SIG-M5 treated with dmso at 0.1 percent for 504 hours (cell line): Measurements from ENCODE around the gene ENOX2.

Experiments
- DNase-seq: peaks from one replicate; lab custom pipeline; 2025; ENCODE audit not compliant: unreplicated experiment; lab: John Stamatoyannopoulos, UW

Gene ENOX2

DNA sequence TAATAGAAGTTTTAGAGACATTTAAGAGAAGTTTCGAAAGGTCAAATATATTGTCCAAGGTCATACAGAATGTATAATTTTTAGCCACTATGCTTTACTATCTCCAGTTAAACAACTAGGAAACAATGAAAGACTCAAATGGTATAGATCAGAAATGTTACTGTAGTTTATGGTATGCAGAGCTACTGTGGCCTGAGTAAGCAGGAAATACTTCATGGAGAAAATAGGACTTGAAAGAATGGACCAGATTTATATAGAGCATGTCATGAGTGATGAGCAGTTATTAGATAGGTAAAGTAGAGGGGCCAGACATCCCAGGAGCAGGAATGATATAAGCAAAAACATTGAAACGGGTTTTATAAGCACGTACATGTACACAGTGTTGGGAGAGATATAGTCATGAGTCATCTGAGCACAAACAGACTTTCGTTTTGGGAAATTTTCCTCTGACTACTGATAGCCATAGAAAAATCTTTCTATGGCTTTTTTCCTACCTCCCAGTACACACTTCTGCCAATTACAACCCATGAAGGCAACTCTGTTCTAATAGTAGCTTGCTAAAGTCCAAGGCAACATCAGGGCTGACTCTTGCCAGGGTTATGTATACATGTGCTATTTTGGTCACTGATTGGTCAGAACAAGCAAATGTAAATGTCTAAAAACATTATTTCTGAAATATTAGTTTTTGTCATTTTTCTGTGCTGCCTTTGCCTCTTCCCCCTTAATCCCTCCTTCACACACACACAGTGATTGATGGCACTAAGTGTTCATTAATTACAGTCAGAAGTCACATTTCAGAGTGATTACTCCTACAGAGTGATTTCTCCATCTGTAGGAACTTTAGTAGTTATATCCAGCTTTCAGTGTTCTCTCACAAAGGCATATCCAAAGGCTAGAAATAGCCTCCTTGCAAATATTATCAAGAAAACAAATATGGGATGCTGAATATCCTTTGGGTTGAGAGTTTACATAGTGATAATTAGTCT, 198.7 kb downstream of the ENOX2 start:
- no peak for DNase-seq

DNA sequence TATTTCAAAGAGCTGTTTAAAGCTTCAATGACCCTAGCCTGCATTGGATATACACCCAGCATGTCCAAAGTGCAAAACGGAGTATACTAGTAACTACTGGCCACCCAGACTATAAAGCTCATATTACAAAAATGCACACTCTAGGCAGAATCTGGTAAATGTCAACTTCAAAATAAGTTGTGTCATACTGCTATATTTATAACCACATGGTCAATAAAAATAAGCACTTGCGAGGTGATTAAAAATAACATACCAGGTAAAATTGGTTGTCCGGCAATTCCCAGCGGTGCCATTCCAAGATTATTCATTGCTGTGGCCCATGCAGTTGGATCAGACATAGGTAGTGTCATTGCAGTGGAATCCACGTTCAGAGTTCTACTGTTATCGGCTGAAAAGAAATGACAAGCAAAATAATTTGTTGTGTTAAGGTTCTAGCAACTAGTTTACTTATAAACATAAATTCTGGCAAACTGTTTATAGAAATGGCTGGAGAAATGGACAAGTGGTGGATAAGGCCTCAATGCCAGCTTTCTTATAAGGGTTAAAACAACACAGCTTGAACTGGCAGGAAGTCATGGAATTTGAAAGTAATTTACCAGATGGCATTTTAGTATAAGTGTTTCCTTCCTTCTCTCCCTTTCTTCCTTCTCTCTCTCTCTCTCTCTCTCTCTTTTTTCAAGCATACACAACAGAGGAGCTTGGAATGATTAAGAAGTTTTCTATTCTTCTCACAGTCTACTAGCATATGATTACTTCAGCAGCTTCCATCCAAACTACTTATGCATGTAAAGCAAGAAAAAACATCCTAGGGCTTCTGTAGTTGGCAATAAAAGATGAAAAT, 199.9 kb downstream of the ENOX2 start:
- no peak for DNase-seq

DNA sequence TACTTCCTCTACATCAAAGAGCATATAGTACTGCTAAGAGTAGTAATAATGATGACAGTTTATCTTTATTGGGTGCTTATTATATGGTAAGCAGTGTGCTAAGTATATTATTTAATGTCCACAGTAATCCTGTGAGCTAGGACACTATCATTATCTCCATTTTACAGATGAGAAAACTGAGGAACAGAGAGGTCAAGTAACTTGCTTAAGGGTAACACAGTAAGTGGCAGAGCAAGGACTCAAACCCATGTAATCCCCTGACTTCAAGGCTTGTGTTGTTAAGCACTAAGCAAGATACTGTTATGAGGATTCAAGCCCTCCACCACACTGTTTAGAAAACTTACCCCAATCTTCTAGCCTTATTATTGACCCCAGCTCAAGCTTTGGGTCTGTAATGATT, 202.4 kb downstream of the ENOX2 start:
- no peak for DNase-seq

DNA sequence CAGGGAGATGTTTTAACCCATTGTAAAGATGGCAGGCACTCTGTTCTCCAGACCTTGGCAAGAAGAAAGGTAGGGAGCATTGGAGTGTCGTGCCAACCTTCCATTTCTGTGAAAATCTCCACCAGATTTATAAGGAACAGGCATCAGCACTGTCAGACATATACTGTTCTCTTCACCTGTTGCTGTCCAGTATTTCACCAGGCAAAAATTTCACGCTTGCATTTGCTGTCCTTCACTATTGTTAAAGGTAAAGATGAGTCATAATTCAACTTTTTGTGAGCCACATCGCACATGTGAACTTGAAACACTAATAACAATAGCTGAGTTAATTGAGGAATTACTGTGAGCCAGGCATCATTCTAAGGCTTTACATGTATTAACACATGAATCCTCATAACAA, 203.4 kb downstream of the ENOX2 start:
- DNase-seq, result no peak

DNA sequence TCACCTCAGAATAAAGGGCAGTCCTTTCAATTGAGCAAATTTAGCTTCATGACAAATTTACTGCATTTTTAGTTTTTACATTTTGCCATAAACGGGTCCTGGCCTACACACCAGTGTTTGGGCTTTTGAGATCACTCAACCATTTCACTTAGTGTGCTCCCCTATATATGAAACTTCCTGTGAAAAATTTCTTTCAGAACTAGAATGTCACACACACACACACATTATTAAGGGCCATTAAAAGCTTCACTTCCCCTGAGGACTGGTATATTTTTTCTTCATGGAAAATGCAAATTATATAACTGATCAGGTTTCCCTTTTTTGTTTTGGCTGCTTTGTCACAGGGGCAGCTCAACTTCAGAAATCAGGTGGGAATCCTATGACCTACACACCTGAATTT, 206.5 kb downstream of the ENOX2 start:
- no peak for DNase-seq

DNA sequence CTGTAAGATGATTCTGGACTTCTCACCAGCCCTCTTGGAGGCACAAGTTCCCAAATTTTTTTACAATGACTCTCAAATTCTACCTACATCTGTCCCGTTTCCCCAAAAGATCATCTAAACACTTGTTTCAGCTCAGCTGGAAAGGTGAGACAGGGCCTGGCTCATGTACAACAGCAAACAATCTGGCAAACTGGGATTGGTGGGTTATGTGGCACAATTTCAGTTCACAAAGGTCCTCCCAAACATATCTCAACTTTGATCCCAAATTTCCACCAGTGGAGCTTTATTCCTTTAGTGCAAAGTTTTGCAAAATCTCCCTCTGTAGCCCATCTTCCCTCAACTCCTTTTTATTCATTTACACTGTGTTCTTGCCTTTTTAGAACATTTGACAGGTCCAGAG, 207.1 kb downstream of the ENOX2 start:
- no peak for DNase-seq

DNA sequence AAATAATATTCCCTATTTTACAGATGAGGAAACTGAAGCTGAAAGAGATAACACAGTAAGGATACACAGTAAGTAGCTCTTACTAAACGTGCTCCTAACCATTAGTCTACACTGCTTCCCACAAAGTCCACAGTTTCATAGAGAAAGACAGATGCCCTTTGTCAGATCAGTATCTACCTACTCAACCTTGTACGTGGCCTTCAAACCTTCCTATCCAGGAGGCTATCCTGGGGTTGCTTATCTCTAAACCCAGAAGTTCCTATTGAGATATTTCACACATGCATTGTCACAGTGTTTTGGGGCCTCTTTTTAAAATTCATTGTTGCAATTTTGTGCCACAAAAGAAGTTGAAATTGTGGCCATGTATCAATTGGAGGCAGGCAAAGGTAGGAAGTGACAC, 208.0 kb downstream of the ENOX2 start:
- DNase-seq, result no peak

DNA sequence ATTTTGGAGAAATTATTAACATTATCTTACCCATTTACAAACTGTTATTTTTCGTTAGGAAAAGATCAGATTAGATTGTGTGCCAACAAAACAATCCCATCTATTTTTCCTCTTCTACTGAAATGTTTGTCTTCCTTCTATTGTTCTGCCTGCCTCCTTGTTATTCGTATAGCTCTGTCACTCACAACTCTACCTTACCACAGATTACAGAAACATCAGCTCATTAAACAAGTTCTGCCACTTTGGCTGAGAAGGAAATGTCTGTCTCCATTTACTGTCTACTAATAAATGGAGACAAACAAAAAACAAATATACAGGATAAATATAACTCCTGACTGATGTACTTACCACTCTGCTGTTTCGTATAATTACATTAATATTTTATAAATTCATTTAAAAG, 211.4 kb downstream of the ENOX2 start:
- no peak for DNase-seq

DNA sequence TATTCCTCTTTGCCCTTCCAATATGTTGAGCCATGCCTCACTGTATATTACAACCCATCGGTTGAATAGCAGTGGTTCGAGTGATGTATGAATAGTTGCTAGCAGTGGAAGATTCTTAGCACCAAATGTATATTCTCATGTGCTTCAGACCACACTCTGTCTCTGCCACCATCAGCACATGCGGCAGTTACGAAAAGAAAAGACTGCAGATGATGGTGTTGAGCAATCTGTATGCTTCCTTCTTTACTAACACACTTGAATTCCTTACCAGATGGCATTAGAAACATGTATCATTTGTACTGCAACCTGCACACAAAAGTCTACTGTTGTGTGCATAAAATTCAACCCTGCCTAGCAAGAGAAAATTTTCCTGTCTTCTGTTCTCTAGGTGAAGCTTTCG, 214.6 kb downstream of the ENOX2 start:
- DNase-seq, result peak; percentile 51

DNA sequence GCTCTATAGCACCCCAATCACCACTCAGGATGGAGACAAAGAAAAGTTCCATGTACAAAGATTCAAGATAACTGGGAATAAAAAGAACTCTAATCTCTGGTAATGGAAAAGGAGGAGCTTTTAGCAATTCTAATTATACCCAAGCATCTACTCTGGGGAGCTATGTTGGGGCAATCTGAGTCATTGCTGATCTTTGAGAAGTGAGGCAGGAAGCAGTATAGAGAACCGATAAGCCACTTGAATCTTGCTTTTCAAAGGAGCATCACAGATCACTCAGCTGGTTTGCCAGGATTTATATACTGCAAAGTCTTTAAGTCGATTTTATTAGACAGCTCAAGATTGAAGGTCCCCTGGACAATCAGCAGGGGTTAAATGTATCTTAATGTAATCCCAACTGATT, 220.0 kb downstream of the ENOX2 start:
- DNase-seq, result no peak

DNA sequence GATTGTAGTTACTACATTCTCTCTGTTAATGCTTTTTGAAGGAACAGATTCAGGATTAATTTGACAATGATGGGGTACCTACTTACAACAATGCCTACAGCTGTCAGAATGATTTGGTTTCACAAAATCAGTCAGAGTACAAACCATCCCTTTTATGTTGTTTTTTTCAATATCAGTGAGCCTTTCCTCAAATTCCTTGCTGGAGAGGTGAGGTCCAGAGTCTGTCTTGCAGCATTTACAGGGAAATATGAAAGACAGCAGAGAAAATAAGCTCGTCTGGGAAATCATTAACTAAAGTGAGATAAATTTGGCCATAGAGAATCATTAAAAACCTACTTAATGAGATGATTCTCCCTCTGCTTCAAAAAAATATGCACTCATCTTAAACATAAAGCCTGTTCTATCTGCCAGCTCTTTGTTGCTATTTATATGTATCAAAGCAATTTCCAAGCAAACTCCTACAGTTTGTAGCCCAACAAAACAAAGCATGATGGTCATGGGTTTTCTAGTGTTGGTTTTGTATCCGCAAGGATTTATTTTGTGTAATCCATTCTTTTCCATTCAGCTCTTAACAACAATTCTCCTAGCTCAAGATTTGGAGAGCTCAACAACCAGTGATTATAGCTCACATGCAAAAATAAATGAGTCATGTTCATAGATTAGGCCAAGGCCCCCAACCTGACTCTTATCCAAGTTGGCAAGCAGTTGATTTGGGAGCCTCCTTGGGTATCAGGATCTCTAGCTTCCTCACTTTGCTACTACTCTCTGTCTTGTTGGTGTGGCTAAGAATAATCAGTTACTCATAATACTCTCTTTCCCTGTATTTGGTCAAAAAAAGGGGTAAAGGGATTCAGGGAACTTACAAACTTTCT, 222.6 kb downstream of the ENOX2 start:
- no peak for DNase-seq

DNA sequence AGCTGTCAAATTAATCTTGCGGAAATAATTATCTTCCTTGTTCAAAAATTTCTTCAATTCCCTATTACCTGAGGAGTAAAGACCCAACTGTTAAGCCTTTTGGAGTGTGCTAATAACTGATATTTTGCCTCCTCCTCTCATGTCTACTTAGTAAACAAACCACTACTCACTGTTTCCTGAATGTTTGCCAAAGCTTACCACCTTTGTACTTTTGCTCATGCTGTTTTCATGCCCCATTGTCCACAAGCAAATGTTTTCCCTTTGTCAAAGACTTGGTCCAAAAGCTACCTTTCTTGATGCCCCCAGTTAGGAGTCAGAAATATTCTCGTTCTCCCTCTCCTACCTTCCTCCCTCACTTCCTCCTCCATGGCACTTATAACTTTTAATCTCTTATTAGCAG, 226.1 kb downstream of the ENOX2 start:
- no peak for DNase-seq

DNA sequence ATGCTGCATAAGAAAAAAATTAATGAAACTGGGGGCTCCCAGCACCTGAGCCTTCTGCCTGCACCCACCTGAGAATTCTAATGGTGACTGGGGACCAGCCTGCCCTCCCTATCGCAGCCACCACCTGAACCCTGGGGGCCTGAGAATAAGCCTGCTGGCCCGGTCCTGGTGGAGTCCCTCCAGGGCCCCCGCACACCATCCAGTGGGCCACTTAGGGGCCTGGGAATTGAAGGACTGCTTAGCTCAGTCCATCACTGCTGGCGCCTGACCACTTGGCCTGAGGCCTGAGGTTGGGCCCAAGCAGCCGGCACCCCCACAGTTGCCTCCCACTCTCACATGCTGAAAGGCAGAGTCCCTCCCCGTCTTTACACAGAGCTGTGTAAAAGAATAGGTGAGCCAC, 230.8 kb downstream of the ENOX2 start:
- DNase-seq, result no peak

DNA sequence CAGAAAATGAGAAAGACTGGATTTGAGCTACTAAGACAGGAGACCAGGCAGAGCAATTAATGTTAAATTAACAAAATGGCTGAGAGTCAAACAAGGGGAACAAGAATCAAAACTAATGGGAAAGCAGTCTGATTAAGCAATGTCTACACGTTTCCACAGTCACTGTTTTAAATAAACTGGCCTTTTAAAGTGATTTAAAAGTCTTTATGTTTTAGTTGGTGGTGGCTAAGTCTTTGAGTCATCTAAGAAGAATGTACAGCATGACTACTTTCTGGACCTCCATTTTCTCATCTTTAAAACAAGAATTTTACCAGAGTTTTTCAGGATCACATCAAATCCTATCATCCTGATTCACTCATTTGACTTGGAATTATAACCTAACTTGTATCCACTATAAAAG, 233.8 kb downstream of the ENOX2 start:
- DNase-seq, result no peak

DNA sequence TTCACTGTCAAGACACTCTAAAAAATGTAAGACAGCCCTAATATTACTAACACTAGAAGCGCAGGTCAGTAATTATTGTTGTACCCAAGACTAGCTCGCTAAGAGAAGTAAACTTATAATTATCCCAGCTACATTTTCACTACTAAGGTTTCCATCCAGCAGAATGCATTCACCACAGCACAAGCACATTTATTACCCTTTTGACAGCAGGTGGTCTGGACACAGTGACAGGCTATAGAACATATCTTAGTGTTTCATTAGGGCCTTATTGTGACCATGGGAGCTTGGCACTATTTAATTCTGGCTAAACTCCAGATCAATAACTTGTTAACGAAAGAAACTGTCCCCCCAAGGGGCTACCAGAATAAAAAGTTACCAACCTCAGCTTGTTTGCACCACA, 237.7 kb downstream of the ENOX2 start:
- no peak for DNase-seq

DNA sequence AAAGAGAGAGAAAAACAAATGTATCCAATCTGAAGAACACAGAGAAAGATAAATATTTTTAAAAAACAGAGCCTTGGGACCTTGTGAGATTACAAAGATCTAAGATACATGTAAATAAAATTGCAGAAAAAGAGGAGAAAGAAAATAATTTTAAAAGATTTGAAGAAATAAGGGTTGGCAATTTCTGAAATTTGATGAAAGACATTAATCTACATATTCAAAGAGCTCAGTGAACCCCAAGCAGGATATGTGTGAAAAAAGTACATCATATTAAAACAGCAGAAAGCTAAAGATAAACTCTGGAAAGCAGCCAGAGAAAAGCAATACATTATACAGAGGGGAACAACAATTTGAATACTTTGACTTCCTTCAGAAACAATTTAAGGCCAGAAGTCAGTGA, 244.7 kb downstream of the ENOX2 start:
- no peak for DNase-seq

DNA sequence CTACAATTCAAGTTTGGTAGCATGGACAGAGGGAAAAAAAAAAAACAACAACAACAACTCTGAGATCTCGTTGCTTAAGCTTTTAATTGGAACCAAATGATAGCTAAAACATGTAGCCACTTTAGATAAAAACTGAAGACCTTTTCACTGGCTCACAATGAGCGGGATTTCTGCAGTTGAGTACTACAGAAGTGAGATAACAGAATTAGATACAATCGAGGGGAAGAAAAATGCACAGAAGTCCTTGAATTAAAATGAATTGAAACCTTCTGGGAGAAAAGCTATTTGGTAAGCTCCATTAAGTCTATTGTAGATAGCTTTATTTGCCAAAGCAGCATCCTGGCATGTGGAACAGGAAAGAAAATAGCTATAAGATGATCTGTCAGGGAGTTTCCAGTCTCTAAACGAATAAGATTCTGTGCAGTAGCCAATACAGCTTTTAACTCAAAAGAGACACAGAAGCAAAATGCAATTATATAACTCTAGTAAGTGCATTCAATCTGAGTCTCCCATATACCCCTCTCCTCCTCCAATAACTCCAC, 248.5 kb downstream of the ENOX2 start:
- no peak for DNase-seq

DNA sequence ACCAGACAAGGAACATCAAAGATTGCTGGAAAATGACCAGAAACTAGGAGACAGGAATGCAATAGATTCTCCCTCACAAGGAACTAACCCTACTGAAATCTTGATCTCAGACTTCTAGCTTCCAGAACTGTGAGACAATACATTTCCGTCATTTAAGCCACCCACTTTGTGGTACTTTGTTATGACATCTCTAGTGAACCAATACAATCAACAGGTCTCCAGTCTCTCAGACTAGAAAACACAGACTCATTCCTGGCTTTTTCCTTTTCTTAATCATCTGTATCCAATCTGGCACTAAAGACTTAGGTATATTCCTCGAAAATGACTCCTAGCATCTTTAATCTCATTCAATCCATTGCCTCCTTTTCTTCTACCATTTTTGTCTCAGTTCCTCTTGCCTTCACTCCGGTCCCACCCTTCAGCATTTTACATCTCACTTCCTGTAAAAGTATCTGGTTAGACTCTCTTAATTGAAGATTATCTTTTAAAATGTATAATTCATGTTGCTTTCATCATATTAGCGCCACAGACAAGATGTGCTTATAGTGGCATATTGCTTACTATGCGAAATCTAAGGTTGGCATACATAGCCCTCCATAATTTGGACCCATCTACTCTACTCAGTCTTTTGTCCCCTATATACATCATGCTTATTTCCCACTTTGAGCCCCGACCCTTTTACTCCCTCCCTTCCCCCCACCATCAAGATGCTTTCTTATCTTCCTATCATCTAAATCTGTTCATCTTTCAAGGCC, 250.0 kb downstream of the ENOX2 start:
- no peak for DNase-seq

DNA sequence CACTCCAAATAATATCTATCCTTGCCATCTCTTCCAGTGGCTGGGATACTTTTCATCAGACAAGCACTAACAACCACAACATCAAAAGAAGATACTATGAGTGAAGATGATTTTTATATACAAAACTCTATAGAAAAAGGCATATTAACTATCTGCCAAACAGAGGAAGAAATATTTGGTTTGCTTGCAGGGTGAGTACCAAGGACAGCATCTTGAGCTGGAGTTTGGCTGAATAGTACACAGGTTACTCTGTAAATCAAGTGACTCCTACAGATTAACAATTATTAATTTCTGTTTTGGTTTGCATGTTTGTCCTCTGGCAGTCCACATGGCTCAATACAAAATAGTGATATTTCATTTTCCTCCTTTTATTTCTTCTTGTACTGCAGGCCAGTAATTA, 253.3 kb downstream of the ENOX2 start:
- no peak for DNase-seq

DNA sequence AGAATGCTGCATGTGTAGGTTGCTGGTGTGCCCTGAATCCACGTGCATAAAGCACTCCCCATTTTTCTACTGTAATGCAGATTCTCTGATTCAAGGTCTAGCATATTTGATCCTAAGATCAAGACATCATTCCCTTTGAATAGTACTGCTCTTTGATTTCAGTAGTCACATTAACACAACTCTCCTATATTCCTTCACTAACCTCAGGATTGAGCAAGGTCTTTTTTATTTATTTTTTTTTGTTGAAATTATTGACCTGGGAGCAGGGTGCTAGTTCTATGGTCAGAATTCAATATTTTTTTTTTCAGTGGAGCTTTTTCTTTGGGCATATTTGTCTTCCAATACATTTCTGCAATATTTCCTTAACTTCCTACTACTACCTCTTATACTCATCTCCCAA, 255.5 kb downstream of the ENOX2 start:
- no peak for DNase-seq
